ENCODE measurements around the gene SLC25A48. TPM values are rescaled to one million over a fixed set of nuclear protein-coding genes. Genes with fewer than 3 reads are reported as not detected.

SLC25A48 gene
- total RNA-seq, 1 donor from 2014 or later: not detected

DNA sequence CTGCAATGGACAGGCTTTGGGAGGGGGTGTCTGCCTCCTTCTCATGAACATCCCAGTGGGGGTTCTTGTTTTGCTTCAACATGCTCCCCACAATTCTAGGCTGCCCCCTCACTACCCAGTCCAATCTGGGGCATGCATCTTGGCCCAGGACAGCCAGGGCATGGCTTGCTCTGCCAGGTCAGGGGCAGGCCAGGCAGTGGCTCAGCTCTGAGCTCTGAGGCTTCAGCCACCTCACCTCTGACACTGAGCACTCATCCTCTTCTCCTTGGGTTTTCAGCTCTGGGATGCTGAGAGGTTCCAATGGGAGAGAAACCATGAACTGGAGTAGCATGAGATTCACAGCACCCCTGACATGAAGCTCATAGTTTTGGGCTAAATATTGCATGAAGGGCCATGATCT is 11.8 kb downstream of the SLC25A48 start:
- TF ChIP-seq CTCF (IDR thresholded peaks at IDR 0.05; ENCODE audit: insufficient read depth, low read length, severe bottlenecking): no peak
- DNase-seq (ENCODE audit: low read depth): no peak
- H3K27me3 ChIP-seq (ENCODE audit: control insufficient read depth, insufficient read depth, low read length): no peaks in the 10 kb centered on the region
- FAIRE-seq: no peak
- H3K36me3 ChIP-seq (ENCODE audit: control insufficient read depth, insufficient read depth, low read length): no peaks in the 10 kb centered on the region
- no peak overlapping the region for H3K4me3 ChIP-seq (ENCODE audit: low read depth, low read length)

- TF ChIP-seq CTCF (IDR thresholded peaks at IDR 0.05; ENCODE audit: insufficient read depth, low read length, severe bottlenecking): no peak
Measured at GRCh38 chr5:135847976-135848375, 13.5 kb downstream of the SLC25A48 start.

DNA sequence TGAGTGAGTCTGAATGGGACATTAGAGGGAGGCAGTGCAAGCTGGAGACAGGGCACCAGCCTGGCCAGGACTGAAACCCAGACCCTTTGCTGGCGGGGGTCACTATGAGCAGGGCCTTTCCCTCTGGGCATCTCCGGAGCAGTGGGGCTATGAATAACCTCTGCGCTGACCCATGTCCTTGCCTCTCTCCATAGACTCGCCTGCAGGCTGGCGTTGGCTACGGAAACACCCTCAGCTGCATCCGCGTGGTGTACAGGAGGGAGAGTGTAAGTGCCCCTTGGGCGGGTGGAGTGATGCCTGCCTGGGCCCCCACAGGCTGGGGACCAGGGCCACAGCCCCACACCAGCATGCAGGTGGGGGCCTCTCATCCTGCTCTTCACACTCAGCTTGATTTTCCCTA is 15.8 kb downstream of the SLC25A48 start:
- Histone ChIP-seq H3K36me3 (ENCODE audit: control insufficient read depth, insufficient read depth, low read length) (no peaks in the 10 kb centered on the region), H3K27me3 (ENCODE audit: control insufficient read depth, insufficient read depth, low read length) (no peaks in the 10 kb centered on the region), H3K4me3 (ENCODE audit: low read depth, low read length) (no peak overlapping the region)
- DNase-seq (ENCODE audit: low read depth) (no peak), FAIRE-seq (no peak)
- no peak for TF ChIP-seq CTCF (IDR thresholded peaks at IDR 0.05; ENCODE audit: insufficient read depth, low read length, severe bottlenecking)

More at GRCh38 chr5:135847976-135848375, 13.5 kb downstream of the SLC25A48 start:
- no peaks in the 10 kb centered on the region for H3K27me3 ChIP-seq (ENCODE audit: control insufficient read depth, insufficient read depth, low read length)
- no peak for DNase-seq (ENCODE audit: low read depth)
- H3K36me3 ChIP-seq (ENCODE audit: control insufficient read depth, insufficient read depth, low read length): no peaks in the 10 kb centered on the region
- no peak for FAIRE-seq
- no peak overlapping the region for H3K4me3 ChIP-seq (ENCODE audit: low read depth, low read length)

DNA sequence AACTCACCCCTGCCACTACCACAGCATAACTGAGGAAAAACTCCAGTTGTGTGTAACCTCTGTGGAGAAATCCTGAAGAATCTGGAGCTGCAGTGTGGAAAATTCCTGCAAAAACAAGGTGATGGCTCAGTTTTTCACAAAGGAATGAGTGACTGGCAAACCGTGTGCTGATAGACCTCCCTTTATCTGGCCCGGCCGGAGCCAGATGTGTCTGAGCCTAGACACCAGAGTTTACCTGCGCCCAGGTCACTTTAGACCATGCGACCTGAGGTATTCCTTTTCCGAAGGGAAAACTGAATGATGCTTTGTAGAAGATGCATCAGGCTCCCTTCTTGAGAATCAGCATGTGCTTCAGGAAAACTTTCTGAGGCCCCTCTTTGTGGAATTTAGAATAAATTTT is 16.2 kb downstream of the SLC25A48 start:
- no peaks in the 10 kb centered on the region for H3K36me3 ChIP-seq (ENCODE audit: control insufficient read depth, insufficient read depth, low read length)
- no peaks in the 10 kb centered on the region for H3K27me3 ChIP-seq (ENCODE audit: control insufficient read depth, insufficient read depth, low read length)
- no peak for TF ChIP-seq CTCF (IDR thresholded peaks at IDR 0.05; ENCODE audit: insufficient read depth, low read length, severe bottlenecking)
- no peak for FAIRE-seq
- no peak for DNase-seq (ENCODE audit: low read depth)
- no peak overlapping the region for H3K4me3 ChIP-seq (ENCODE audit: low read depth, low read length)

GRCh38 chr5:135851186-135851914 is 16.9 kb downstream of the SLC25A48 start:
- FAIRE-seq (no peak), DNase-seq (ENCODE audit: low read depth) (no peak)
- Histone ChIP-seq H3K36me3 (ENCODE audit: control insufficient read depth, insufficient read depth, low read length) (no peaks in the 10 kb centered on the region), H3K4me3 (ENCODE audit: low read depth, low read length) (no peak overlapping the region), H3K27me3 (ENCODE audit: control insufficient read depth, insufficient read depth, low read length) (no peaks in the 10 kb centered on the region)
- TF ChIP-seq CTCF (IDR thresholded peaks at IDR 0.05; ENCODE audit: insufficient read depth, low read length, severe bottlenecking): no peak

All from bronchial epithelial cell (primary cell).